Activated T-helper 2 cell treated with anti-CD3 and anti-CD28 coated beads, Interferon-gamma antibody, Interleukin-2, Interleukin-4, amounts not matched to agents 10 μg/mL and 5 μg/mL and 100 μg/mL, durations not matched to agents 14 hours and 24 hours and 36 hours (primary cell): Measurements from ENCODE around the gene BHLHE40. TPM values are rescaled to one million over a fixed set of nuclear protein-coding genes. Genes with fewer than 3 reads are reported as not detected.

Source experiments
- DNase-seq: peaks from one replicate; pipeline ENCODE4 v3.0.0; 2021; ENCODE audit warnings: low spot score
- H3K27ac Mint-ChIP-seq: one replicate; pipeline ENCODE4 v1.8.0; 2021; ENCODE audit warnings: mixed read lengths
- H3K27me3 Mint-ChIP-seq: one replicate; pipeline ENCODE4 v1.8.0; 2021; ENCODE audit warnings: low read depth, mixed read lengths
- H3K36me3 Mint-ChIP-seq: one replicate; pipeline ENCODE4 v1.8.0; 2021; ENCODE audit warnings: low read depth, mixed read lengths
- H3K4me1 Mint-ChIP-seq: one replicate; pipeline ENCODE4 v1.8.0; 2021; ENCODE audit warnings: low read depth, mixed read lengths
- H3K4me3 Mint-ChIP-seq: one replicate; pipeline ENCODE4 v1.8.0; 2021; ENCODE audit warnings: low read depth, mild to moderate bottlenecking, moderate library complexity, mixed read lengths
- H3K9me3 Mint-ChIP-seq: one replicate; pipeline ENCODE4 v1.8.0; 2021; ENCODE audit warnings: mixed read lengths
- intact Hi-C: fragments of 100-400 bp; cut with micrococcal nuclease; formaldehyde crosslinking; loops from one replicate; pipeline ENCODE4 v1.15.1; 2023
- total RNA-seq: library from RNA; stranded (reverse); gene quantifications from 2 replicates; pipeline ENCODE4 v1.2.3, GENCODE V29; 2022

The BHLHE40 gene
- total RNA-seq, 1 donor from 2014 or later: 425 TPM

- Mint-ChIP-seq H3K36me3 (no peaks in the 10 kb centered on the region), H3K27me3 (no peaks in the 10 kb centered on the region), H3K4me1 (peaks cover 62% of the 10 kb centered on the region), H3K4me3 (no peak overlapping the region), H3K9me3 (no peaks in the 10 kb centered on the region), H3K27ac (peak overlapping the region; percentile 46)
- intact Hi-C loops: no loop called here
- DNase-seq: no peak
Measured at GRCh38 chr3:5013021-5013906, 34.0 kb downstream of the BHLHE40 start.

- no peak for DNase-seq
- intact Hi-C loops: no loop called here
- no peaks in the 10 kb centered on the region for H3K36me3 Mint-ChIP-seq
- no peak overlapping the region for H3K4me3 Mint-ChIP-seq
- H3K9me3 Mint-ChIP-seq: no peaks in the 10 kb centered on the region
- H3K4me1 Mint-ChIP-seq: peaks cover 65% of the 10 kb centered on the region
- H3K27ac Mint-ChIP-seq: peak overlapping the region; percentile 30
- no peaks in the 10 kb centered on the region for H3K27me3 Mint-ChIP-seq
Measured at GRCh38 chr3:5014391-5014790, 35.2 kb downstream of the BHLHE40 start.

GRCh38 chr3:5015056-5015455 lies 35.8 kb downstream of the BHLHE40 start:
- intact Hi-C loops: no loop called here
- no peak overlapping the region for H3K4me3 Mint-ChIP-seq
- no peaks in the 10 kb centered on the region for H3K36me3 Mint-ChIP-seq
- H3K27me3 Mint-ChIP-seq: no peaks in the 10 kb centered on the region
- H3K27ac Mint-ChIP-seq: peak overlapping the region; percentile 23
- DNase-seq: no peak
- peaks cover 72% of the 10 kb centered on the region for H3K4me1 Mint-ChIP-seq
- no peaks in the 10 kb centered on the region for H3K9me3 Mint-ChIP-seq

- intact Hi-C loops: loop anchor here (1.0 kb wide), 1 partner anchor 29 kb away; no protein-coding TSS in a partner anchor
- peak overlapping the region; percentile 4 for H3K4me3 Mint-ChIP-seq
- no peaks in the 10 kb centered on the region for H3K9me3 Mint-ChIP-seq
- peak; percentile 47 for DNase-seq
- H3K27ac Mint-ChIP-seq: peak overlapping the region; percentile 71
- no peaks in the 10 kb centered on the region for H3K36me3 Mint-ChIP-seq
- no peaks in the 10 kb centered on the region for H3K27me3 Mint-ChIP-seq
- peaks cover 81% of the 10 kb centered on the region for H3K4me1 Mint-ChIP-seq
Measured at GRCh38 chr3:5016211-5017161, 37.2 kb downstream of the BHLHE40 start.

DNA sequence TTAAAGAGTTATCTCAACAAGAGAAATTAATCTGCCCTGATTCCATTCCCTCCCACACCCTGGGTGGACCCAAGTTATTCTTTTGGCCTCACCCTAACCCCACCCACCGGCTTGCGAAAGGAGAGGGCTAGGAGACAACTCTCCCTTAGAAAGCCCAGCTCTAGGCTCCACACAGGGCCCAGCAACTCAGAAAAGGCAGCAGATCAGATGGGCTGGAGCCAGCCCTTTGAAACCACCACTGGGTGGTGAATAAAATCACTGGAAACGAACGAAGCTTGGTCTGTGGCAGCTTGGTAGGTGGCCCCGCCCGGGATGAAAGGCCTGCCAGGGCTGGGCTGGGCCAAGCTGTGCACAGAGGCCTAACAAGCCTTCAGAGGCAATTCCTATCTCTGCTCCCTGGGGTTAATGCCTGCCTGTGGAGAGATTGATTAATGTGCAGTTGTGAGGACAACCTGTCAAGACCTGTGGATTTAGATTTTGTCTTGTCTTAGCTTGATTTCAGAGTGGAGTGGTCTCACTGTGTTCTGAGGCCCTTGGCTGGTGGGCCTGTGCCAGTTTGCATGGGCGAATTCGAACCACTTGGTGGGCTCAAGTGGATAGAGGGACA lies 38.8 kb downstream of the BHLHE40 start:
- Mint-ChIP-seq H3K36me3 (no peaks in the 10 kb centered on the region), H3K4me3 (no peak overlapping the region), H3K27ac (peak overlapping the region; percentile 67), H3K27me3 (no peaks in the 10 kb centered on the region), H3K9me3 (no peaks in the 10 kb centered on the region), H3K4me1 (peaks cover 82% of the 10 kb centered on the region)
- no peak for DNase-seq
- intact Hi-C loops: no loop called here

- intact Hi-C loops: loop anchor here (10.0 kb wide), 1 partner anchor 635 kb away; no protein-coding TSS in a partner anchor
- peak; percentile 78 for DNase-seq
- no peaks in the 10 kb centered on the region for H3K9me3 Mint-ChIP-seq
- peak overlapping the region; percentile 47 for H3K4me3 Mint-ChIP-seq
- H3K36me3 Mint-ChIP-seq: no peaks in the 10 kb centered on the region
- H3K4me1 Mint-ChIP-seq: peaks cover 81% of the 10 kb centered on the region
- peak overlapping the region; percentile 95 for H3K27ac Mint-ChIP-seq
- no peaks in the 10 kb centered on the region for H3K27me3 Mint-ChIP-seq
Measured at GRCh38 chr3:5019411-5020241, 40.4 kb downstream of the BHLHE40 start.

GRCh38 chr3:5020242-5020722 lies 41.0 kb downstream of the BHLHE40 start:
- intact Hi-C loops: loop anchor here (10.0 kb wide), 1 partner anchor 635 kb away; no protein-coding TSS in a partner anchor
- Mint-ChIP-seq H3K4me3 (peak overlapping the region; percentile 47), H3K36me3 (no peaks in the 10 kb centered on the region), H3K27me3 (no peaks in the 10 kb centered on the region), H3K27ac (peak overlapping the region; percentile 95), H3K9me3 (no peaks in the 10 kb centered on the region), H3K4me1 (peaks cover 83% of the 10 kb centered on the region)
- no peak for DNase-seq

DNA sequence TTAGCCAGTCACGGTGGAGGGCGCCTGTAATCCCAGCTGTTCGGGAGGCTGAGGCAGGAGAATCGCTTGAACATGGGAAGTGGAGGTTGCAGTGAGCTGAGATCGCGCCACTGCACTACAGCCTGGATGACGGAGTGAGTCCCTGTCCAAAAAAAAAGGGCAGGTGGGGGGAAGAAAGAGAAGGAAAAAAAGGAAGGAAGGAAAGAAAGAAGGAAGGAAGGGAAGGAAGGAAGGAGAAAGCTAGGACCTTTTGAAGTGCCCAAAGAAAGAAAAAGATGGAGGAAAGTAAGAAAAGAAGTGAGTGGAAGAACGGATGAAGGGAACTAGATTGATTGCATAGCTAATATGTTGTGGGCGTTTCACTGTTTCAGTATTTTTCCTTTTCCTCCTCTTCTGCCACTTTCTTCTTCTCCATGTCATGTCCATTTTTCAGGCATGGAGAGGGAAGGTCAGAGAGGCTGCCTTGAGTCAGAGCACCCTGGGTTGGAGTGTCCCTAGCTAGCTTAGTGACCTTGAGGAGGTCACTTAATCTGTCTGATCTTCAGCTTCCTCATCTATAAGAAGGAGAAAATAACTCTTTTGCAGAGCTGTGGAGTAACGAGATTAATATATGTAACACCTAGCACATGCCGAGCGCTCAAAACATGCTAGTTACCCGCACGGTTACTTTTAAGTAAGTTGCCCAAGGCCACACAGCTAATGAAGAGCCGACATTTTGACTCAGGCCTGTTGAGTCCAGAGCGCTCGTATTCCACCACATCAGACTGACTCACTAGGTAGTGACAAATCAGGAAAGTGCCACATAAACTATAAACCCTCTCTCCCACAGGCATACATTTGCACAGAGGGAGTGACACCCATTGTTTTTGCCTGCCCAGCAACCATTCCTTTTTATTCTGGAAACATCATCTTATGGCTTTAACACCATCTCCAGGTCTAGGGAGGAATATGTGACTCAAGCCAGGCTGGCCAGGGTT lies 42.2 kb downstream of the BHLHE40 start:
- Mint-ChIP-seq H3K36me3 (no peaks in the 10 kb centered on the region), H3K4me1 (peaks cover 85% of the 10 kb centered on the region), H3K27me3 (no peaks in the 10 kb centered on the region), H3K9me3 (no peaks in the 10 kb centered on the region), H3K4me3 (peak overlapping the region; percentile 4), H3K27ac (peak overlapping the region; percentile 95)
- DNase-seq: no peak
- intact Hi-C loops: loop anchor here (1.0 to 10.0 kb wide), 13 partner anchors 15 to 637 kb away; no protein-coding TSS in a partner anchor

- DNase-seq: no peak
- Mint-ChIP-seq H3K4me3 (peak overlapping the region; percentile 4), H3K9me3 (no peaks in the 10 kb centered on the region)
Measured at GRCh38 chr3:5022187-5022965, 43.1 kb downstream of the BHLHE40 start.

More at GRCh38 chr3:5022187-5022965, 43.1 kb downstream of the BHLHE40 start:
- Mint-ChIP-seq H3K27ac (peak overlapping the region; percentile 95), H3K36me3 (no peaks in the 10 kb centered on the region), H3K27me3 (no peaks in the 10 kb centered on the region), H3K4me1 (peaks cover 82% of the 10 kb centered on the region)
- intact Hi-C loops: loop anchor here (1.0 to 10.0 kb wide), 13 partner anchors 16 to 638 kb away; no protein-coding TSS in a partner anchor
